Measurements from ENCODE around the gene METTL22. TPM values are rescaled to one million over a fixed set of nuclear protein-coding genes. Genes with fewer than 3 reads are reported as not detected.

The METTL22 gene
- total and polyA plus RNA-seq, 10 of the 15 experiments (the other 5 are each of a cell fraction or from before 2014, with no cell fraction given), result 6.4 to 34.7 (median 18.8) TPM

DNA sequence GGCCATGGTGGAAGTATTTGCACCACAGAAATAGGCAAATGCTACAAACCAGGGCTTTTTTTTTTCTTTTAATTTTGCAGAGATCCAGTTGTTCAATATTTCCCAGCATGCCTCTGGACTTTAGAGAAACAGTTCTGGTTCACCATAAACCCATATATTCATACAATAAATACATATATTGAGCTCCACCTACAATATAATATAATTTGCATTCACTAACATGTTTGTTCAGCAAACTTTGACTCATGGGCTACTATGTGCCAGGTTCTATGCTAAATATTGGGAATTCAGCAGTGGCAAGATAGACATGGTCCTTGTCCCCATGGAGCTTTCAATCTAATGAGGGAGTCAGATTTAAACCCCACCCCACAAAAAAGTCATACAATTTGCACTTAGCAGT is 34.4 kb upstream of the METTL22 start (continued):
- TF ChIP-seq NFIC (IDR thresholded peaks at IDR 0.05; ENCODE audit: low read depth, low read length) (no peak), SMAD5 (IDR thresholded peaks at IDR 0.05; ENCODE audit: low read depth) (no peak), RELA (IDR thresholded peaks at IDR 0.05; ENCODE audit: borderline replicate concordance, partially characterized antibody) (no peak), ASH2L (IDR thresholded peaks at IDR 0.05; ENCODE audit: borderline replicate concordance, low read depth) (no peak)
- TF ChIP-seq, protein P1, sequence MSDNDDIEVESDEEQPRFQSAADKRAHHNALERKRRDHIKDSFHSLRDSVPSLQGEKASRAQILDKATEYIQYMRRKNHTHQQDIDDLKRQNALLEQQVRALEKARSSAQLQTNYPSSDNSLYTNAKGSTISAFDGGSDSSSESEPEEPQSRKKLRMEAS (IDR thresholded peaks at IDR 0.05; ENCODE audit: low read depth, low read length), result no peak

DNA sequence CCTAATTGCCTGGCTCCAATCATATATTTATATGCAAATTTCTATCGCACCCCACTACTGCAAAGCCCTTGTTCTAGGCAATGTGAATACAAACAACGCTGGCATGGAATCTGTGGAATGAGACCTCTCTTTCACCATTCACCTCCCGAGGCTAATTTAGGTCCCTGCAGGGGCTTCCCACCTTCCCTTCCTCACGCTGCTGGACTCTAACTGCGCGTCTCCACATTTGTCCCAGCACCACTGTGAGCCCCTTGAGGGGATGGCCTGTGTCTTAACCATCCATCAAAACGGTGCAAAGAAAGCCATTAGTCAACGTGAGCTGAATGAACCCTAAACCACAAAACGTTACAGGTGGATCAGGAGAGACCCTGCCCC is 32.8 kb upstream of the METTL22 start:
- Histone ChIP-seq H3K4me3 (no peak overlapping the region), H3K27me3 (replicated peaks in 1 of 2; ENCODE audit: control insufficient read depth in 2 of 2, insufficient read depth in 2 of 2, low read length in 1 of 2) (peaks cover 6 to 11% of the 10 kb centered on the region in 2 experiments; a peak in 3 of 4 replicates), H3K9ac (ENCODE audit: control insufficient read depth, insufficient read depth, low read length) (no peak overlapping the region), H3K27ac (ENCODE audit: control insufficient read depth, insufficient read depth) (no peak overlapping the region), H3K79me2 (ENCODE audit: control insufficient read depth, insufficient read depth, low read length) (no peaks in the 10 kb centered on the region), H4K20me1 (ENCODE audit: control insufficient read depth, insufficient read depth) (no peaks in the 10 kb centered on the region), H2AFZ (ENCODE audit: control insufficient read depth, low read depth, low read length) (no peak overlapping the region), H3K9me3 (replicated peaks; ENCODE audit: control insufficient read depth, insufficient read depth, low read length) (peaks cover 1% of the 10 kb centered on the region; the same call in 1 of the 3 replicates), H3K4me2 (ENCODE audit: control insufficient read depth, insufficient read depth) (no peak overlapping the region), H3K36me3 (ENCODE audit: control insufficient read depth in 2 of 2, insufficient read depth in 2 of 2, low read length in 1 of 2) (no peaks in the 10 kb centered on the region), H3K4me1 (ENCODE audit: control insufficient read depth, insufficient read depth, low read length) (no peaks in the 10 kb centered on the region)
- TF ChIP-seq, protein P2, sequence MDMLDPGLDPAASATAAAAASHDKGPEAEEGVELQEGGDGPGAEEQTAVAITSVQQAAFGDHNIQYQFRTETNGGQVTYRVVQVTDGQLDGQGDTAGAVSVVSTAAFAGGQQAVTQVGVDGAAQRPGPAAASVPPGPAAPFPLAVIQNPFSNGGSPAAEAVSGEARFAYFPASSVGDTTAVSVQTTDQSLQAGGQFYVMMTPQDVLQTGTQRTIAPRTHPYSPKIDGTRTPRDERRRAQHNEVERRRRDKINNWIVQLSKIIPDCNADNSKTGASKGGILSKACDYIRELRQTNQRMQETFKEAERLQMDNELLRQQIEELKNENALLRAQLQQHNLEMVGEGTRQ (IDR thresholded peaks at IDR 0.05; ENCODE audit: borderline replicate concordance, low read depth, low read length), result no peak
- TF ChIP-seq, protein P3, sequence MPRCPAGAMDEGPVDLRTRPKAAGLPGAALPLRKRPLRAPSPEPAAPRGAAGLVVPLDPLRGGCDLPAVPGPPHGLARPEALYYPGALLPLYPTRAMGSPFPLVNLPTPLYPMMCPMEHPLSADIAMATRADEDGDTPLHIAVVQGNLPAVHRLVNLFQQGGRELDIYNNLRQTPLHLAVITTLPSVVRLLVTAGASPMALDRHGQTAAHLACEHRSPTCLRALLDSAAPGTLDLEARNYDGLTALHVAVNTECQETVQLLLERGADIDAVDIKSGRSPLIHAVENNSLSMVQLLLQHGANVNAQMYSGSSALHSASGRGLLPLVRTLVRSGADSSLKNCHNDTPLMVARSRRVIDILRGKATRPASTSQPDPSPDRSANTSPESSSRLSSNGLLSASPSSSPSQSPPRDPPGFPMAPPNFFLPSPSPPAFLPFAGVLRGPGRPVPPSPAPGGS (IDR thresholded peaks at IDR 0.05; ENCODE audit: borderline replicate concordance, insufficient read depth, low read depth, low read length, poor library complexity, severe bottlenecking), result no peak
- no peak for TF ChIP-seq EZH2 (IDR thresholded peaks at IDR 0.05; ENCODE audit: borderline replicate concordance, control insufficient read depth, low read depth, low read length)
- no peak for TF ChIP-seq FOXM1 (IDR thresholded peaks at IDR 0.05; ENCODE audit: low read depth, low read length)
- no peak for TF ChIP-seq NFIC (IDR thresholded peaks at IDR 0.05; ENCODE audit: low read depth, low read length)
- TF ChIP-seq, protein P4, sequence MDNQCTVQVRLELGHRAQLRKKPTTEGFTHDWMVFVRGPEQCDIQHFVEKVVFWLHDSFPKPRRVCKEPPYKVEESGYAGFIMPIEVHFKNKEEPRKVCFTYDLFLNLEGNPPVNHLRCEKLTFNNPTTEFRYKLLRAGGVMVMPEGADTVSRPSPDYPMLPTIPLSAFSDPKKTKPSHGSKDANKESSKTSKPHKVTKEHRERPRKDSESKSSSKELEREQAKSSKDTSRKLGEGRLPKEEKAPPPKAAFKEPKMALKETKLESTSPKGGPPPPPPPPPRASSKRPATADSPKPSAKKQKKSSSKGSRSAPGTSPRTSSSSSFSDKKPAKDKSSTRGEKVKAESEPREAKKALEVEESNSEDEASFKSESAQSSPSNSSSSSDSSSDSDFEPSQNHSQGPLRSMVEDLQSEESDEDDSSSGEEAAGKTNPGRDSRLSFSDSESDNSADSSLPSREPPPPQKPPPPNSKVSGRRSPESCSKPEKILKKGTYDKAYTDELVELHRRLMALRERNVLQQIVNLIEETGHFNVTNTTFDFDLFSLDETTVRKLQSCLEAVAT (IDR thresholded peaks at IDR 0.05), result no peak
- no peak for TF ChIP-seq ETV6 (conservative IDR thresholded peaks at IDR 0.05 in 1 of 2, IDR thresholded peaks at IDR 0.05 in 1 of 2; ENCODE audit: borderline replicate concordance in 1 of 2, low read depth in 1 of 2)
- TF ChIP-seq SIN3A (IDR thresholded peaks at IDR 0.05; ENCODE audit: low read depth, low read length), result no peak
- no peak for TF ChIP-seq CEBPB (IDR thresholded peaks at IDR 0.05; ENCODE audit: borderline replicate concordance in 1 of 2, low read depth in 2 of 2, low read length in 2 of 2)
- TF ChIP-seq PML (IDR thresholded peaks at IDR 0.05; ENCODE audit: low read length), result no peak
- no peak for TF ChIP-seq RBBP5 (conservative IDR thresholded peaks at IDR 0.05)
- TF ChIP-seq KAT2A (conservative IDR thresholded peaks at IDR 0.05; ENCODE audit: control insufficient read depth, low read depth, low read length), result no peak
- no peak for TF ChIP-seq GABPA (IDR thresholded peaks at IDR 0.05; ENCODE audit: low read depth)
- ChIA-PET RAD21 (ENCODE audit: unreplicated experiment) (no interaction called here), CTCF (no interaction called here), SMC1A (ENCODE audit: uncharacterized antibody, unreplicated experiment) (no interaction called here), POLR2A (no interaction called here)
- BruUV-seq (replicated peaks), result no TSS peak
- FAIRE-seq (no peak), DNase-seq (ENCODE audit: low read depth, low spot score) (no peak), ATAC-seq (no peak)
- 48% methylated on average over 9 of the region's 9 CpGs for WGBS (ENCODE audit: insufficient coverage, insufficient replicate concordance, low lambda C conversion rate, missing lambda C conversion rate)
- intact Hi-C loops (cut with micrococcal nuclease; ENCODE audit: unreplicated experiment), result no loop called here
- in situ Hi-C loops (cut with MboI), result no loop called here

All from GM12878 (cell line).